GM12872 (cell line): ENCODE measurements around the gene VIPR1.

ENCODE experiments used
- CTCF ChIP-seq: IDR thresholded peaks from 3 replicates; pipeline ENCODE4 v1.5.1; 2011; ENCODE audit warnings: low read depth, mild to moderate bottlenecking, low read length, moderate library complexity; ENCODE audit not compliant: insufficient read depth

VIPR1 gene

GRCh38 chr3:42517117-42517516, 14.7 kb downstream of the VIPR1 start:
- no peak for TF ChIP-seq CTCF

DNA sequence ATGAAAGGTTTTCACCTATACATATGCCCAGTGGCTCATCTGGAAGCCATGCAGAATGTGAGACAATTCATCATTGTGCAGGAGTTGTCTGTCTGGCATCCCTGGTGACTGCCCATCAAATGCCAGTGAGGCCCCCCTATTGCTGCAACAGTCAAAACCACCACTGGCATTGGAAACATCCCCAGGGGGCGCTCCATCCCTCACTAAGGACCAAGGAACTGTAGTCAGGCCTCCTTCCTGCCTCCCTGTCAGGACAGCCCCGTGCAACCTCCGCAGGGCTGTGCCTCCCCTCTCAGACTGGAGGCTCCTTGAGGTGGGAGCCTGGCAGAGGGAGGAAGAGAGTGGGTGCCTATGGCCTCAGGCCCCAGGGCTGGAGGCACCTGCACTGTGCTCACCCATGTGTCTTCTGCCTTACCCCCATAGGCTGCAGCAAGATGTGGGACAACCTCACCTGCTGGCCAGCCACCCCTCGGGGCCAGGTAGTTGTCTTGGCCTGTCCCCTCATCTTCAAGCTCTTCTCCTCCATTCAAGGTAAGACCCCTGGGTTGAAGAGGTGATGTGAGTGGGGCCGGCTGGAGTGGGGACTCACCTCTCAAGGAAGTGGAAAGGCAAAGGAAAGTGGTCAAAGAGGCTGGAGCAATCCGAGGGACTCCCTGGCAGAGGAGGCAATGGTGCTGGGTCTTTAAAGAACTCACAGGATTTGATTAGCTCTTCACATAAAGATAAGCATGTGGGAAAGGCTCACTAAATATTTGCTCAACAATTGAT, 16.5 kb downstream of the VIPR1 start:
- TF ChIP-seq CTCF, result peak; percentile 38; the same call in 2 of the 3 replicates

DNA sequence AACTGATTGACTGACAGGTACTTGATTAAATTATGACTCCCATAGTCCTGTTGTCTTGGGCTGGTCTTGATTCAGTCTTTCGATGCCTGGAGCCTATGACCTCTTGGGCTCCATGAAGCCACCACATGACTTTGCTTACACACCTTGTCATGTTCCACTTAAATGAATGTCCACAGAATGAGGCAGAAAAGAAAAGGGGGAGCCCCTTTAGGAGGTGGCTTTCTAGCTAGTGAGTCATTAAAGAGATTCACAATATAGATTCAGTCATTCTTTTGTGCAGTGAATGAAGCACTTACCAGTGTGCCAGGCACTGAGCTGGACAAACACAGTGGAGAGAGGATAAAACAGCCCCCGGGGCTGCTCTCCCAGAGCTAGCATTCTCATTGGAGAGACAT, 17.1 kb downstream of the VIPR1 start:
- no peak for TF ChIP-seq CTCF

- TF ChIP-seq CTCF, result no peak
These were observed 17.9 kb downstream of the VIPR1 start for GRCh38 chr3:42520336-42520735.

- TF ChIP-seq CTCF, result no peak
These were observed 18.5 kb downstream of the VIPR1 start for GRCh38 chr3:42520906-42521305.

GRCh38 chr3:42524751-42525150, 22.3 kb downstream of the VIPR1 start:
- no peak for TF ChIP-seq CTCF

- TF ChIP-seq CTCF, result no peak
These were observed 22.8 kb downstream of the VIPR1 start for GRCh38 chr3:42525212-42525611.
